Measurements from ENCODE around the gene MT1F.
"Not testable (repeated sequence)": the region's sequence is repeated elsewhere in the genome, so short reads cannot be mapped to it uniquely, and the experiment has no call there.

MT1F gene

DNA sequence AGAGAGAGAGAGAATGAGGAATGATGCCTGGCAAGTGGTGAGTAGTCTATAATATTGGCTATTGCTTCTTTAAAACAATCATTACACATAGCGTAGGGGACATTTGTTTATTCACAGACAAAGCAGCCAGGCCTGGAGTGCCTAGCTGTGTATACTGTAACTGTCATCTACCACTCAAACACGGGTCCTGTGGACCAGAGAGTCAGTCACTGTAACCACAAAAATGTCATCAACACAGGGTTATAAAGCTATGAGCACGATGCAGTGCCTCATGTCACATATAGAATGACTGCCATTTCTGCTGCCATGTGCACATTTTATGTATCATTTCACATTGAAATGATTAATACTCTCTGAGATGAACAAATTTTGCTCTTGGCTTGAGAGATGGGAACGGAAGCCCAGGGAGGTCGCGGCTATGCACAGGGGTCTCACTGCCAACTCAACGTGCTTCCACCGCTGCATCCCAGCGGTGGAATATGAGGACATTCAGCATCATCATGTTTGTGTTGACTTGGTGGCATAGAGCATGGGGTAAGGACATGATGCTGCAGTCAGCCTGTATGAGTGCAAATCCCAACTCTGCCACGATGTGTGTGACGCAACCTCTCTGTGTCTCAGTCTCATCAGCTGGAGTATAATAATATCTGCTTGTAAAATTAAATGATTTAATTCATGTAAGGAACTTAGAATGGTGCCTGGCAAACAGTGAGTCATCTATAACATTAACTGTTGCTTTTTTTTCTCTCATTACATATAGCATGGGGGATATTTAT is 15.2 kb downstream of the MT1F start:
- DNase-seq (ENCODE audit: low spot score), result no peak

DNA sequence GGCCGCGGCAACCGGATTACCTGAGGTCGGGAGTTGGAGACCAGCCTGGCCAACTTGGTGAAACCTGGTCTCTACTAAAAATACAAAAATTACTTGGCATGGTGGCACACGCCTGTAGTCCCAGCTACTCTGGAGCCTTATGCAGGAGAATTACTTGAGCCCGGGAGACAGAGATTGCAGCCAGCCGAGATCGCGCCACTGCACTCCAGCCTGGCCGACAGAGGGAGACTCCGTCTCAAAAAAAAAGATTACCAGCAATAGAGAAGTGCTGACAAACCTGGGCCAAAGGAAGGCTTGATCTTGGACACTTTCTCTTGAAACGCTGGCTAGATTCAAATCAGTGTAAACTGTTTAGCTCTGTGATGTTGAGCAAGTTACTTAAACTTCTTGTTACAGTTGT is 16.2 kb downstream of the MT1F start:
- no peak for DNase-seq (ENCODE audit: low spot score)

DNA sequence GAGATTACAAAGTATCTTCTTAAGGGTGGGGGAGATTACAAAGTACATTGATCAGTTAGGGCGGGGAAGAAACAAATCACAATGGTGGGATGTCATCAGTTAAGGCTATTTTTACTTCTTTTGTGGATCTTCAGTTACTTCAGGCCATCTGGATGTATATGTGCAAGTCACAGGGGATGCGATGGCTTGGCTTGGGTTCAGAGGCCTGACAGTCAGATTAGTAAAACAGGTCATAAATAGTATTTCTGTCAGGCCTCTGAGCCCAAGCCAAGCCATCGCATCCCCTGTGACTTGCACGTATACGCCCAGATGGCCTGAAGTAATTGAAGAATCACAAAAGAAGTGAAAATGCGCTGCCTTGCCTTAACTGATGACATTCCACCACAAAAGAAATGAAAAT is 16.8 kb downstream of the MT1F start:
- not testable (repeated sequence) for DNase-seq (ENCODE audit: low spot score)

DNA sequence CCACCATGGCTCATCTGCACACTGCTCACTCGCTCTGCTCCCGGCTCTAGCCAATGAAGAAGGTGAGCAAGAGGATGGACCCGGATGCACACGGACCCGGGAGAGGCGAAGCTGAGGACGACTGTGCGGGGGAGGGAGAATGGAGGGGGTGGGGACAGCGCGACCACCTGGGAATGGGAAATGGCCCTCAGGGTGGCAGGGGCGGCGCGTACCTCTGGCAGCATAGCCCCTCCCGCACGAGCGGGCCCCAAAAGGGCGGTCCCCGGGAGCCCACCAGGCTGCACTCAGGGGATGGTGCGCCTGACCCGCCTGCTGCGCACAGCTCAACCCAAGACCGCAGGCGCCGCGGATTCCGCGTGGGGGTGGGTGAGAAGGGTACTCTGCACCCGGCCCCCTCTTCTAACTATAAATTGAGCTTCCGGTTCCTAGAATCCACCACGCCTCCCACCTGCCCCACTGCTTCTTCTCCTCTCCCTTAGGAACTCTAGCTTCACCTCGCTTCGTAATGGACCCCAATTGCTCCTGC is 18.0 kb downstream of the MT1F start:
- DNase-seq (ENCODE audit: low spot score), result no peak

DNA sequence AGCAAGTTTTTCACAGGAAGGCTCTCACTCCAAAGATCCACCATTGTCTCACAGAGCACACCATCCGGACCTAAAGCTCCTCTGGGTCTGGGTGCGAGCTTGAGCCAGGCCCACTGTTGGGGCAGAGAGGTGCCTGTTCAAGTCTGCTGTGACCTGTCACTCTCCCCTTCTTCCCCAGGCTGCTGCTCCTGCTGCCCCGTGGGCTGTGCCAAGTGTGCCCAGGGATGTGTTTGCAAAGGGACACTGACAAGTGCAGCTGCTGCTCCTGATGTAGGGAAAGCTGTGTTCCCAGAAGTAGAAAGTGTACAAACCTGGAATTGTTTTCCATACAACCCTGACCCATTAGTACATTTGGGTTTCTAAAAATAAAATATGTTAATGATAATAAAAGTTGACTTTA is 19.7 kb downstream of the MT1F start:
- no peak for DNase-seq (ENCODE audit: low spot score)

DNA sequence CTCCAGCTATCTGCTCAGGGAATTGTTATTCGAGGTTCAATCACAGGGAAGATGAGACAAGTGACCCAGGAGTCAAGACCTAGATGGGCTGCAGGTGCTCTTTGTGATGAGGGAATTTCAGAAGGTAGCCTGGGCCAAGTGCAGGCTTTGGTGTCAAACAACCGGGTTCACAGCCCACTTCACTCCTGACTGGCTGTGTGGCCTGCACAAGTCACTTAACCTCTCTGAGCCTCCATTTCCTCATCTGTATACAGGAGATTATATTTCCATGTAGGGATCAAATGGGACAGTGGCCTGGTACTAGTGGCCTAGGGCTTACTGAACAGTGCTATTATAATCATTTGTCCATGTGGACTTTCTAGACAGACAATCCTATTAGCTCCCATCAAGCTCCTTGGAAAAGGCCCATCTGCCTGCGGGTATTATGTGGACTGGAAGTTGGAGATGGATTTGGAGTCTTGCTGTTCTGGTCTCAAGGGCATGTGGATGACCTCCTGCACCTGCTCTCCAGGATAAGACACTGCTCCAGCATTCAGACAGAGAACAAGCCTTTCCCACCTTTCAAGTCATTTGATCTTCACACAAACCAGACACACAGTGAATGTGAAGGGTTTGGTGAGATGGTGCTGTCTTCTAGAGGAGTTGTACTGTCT is 21.4 kb downstream of the MT1F start:
- DNase-seq (ENCODE audit: low spot score), result no peak

DNA sequence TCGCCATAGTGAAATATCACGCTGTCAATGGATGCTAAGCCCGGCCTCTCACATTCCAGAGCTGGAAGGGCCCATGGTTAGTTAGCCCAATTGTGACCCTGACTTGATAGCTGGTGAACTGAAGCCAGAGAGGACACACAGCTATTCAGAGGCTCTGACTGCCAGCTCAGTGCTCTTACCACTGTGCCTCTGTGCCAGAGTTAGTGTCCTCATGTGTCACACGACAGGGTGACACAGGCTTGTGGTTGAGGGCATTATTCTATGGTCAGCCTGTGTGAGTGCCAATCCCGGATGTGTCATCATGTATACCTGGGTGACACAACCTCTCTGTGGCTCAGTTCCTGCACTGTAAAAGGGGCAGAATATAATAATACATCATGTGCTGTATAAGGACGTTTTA is 22.1 kb downstream of the MT1F start:
- no peak for DNase-seq (ENCODE audit: low spot score)

DNA sequence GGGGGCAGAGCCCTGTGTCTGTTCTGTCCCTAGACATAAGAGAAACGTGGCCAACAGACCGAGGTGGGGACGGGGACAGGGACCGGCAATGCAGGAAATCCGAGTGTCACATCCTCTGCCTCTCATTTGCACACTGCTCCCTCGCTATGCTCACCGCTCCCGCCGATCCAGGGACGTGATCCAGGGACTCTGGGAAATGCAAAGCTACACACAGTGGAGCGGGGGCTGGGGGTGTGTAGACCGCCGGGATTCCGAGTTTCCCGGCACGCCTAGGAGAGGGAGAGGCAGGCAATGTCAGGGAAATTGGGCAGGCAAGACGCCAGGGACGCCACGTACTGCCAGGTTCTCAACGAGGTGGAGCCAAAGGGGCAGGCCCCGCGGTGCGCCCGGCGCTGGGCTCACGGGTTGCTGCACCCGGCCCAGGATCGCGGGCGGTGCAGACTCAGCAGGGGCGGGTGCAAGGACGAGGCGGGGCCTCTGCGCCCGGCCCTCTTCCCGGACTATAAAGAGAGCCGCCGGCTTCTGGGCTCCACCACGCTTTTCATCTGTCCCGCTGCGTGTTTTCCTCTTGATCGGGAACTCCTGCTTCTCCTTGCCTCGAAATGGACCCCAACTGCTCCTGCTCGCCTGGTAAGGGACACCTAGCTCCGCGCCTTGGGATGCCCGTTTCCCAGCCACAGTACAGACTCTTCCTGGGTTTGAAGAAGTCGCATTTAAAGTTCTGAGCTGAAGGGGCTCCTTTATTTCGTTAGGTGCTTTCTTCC is 24.4 kb downstream of the MT1F start, which contains the start of gene MT1X:
MT1X (plus strand) TSS at position 532 of the 764 bp plus-strand sequence; CDS start at position 603, 71 bp downstream.
- peak; percentile 89 for DNase-seq (ENCODE audit: low spot score)

DNA sequence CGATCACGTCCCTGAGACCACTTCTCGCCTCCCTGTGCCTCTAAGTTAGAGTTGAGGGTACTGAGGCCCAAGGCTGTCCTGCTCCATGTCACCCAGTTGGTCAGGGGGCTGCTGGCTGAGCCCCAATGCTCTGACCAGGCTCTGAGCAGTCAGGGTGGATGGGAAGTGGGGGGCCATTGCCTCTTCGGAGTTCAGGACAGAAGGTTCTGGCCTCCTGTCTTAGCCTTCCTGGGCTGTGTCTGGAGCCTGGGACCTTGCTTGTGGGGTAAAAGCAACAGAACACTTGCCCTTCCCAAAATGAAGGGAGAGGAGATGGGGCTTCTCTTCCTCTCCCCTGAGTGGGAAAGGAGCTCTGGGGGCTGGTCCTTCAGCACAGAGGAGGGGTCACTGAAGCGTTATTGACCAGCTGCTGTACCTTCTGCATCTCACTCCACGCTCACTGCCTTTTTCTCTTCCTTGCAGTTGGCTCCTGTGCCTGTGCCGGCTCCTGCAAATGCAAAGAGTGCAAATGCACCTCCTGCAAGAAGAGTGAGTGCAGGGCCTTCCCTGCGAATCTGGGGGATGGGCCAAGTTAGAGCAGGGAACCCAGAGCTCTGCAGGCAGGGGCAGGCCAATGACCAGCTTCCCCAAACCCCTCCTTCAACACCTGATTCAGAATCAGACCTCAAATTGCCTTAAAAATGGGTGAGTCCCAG is 25.1 kb downstream of the MT1F start:
- DNase-seq (ENCODE audit: low spot score), result no peak

DNA sequence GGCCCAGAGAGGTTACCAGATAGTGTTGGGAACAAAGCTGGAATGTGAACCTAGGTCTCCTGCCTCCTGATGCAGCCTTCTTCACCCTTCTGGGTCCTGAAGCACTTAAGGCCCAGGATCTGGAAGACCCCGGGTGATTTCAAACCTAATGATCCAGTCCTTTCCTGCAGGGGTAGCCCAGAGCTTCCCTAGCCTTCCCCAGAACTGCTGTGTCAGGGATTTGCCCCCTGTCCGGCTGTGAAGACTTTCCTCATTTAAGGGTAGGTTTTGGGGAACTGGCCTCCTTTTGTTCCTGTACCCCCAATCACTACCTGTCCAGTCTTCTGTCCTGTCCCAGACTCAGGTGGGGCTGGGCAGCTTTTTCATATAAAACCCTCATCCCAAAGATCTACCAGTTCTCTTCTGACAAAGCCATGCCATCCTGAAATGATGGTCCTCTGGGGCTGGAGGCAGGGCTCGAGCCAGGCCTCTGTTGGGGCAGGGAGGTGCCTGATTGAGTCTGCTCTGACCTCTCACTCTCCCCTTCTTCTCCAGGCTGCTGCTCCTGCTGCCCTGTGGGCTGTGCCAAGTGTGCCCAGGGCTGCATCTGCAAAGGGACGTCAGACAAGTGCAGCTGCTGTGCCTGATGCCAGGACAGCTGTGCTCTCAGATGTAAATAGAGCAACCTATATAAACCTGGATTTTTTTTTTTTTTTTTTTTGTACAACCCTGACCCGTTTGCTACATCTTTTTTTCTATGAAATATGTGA is 25.8 kb downstream of the MT1F start:
- DNase-seq (ENCODE audit: low spot score), result no peak

DNA sequence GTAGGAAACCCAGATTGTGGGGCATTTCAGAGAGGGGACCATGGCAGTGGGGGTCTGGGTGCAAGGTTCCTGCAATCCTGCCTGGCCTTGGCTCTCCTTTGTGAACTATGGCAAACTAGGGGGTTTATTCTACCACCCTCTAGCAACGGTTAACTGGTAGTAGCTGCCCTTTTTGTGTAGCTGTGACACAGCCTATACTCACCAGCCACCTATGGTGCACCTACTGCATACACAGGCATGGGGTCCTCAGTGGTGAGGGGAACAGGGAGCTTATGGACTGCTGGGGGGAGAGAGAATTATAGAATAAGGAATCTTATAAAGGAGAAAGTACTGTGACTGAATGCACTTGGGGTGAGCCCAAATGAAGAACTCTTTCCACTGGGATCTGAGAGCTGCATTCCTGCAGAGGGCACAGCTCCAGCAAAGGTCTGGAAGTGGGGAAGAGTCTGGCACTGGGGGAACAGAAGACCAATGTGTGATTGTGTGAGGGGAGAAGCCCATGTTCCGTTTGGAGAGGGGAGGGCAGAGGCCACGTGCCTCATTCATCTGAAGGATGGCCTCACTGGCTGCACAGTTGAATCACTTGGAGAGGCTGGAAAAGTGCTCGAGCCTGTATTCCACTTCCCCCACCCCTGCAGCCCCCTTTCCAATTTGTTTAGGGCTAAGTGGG is 26.6 kb downstream of the MT1F start:
- no peak for DNase-seq (ENCODE audit: low spot score)

DNA sequence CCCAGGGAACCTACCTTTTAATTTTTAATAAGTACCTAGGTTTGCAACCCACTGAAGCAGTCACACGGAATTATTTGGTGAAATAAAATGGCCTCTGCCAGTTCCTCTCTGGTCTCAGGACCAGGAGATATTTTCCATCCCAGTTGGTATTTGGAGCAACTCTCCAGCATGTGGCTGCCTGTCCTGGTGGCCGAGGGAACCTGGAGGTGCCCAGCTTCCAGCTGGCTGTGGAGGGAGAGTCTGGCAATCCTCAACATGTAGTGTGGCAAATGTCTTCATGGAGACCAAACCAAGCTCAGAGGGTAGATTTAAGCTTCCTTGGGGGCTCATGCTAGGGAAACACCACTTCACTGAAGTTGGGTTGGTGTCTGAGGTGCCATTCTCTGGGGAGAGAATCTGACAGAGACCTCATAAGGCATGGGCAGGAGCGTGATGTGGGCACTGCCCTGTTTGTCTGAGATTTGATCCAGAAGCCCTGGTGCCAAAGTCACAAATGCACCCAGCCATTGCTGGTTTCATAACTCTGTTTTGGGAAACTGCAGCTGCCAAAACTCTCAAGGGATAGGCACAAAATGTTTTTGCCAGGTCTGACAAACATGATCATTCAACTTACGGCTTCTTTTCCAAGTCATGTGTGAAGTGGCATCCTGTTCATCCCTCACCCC is 27.3 kb downstream of the MT1F start:
- DNase-seq (ENCODE audit: low spot score), result no peak

DNA sequence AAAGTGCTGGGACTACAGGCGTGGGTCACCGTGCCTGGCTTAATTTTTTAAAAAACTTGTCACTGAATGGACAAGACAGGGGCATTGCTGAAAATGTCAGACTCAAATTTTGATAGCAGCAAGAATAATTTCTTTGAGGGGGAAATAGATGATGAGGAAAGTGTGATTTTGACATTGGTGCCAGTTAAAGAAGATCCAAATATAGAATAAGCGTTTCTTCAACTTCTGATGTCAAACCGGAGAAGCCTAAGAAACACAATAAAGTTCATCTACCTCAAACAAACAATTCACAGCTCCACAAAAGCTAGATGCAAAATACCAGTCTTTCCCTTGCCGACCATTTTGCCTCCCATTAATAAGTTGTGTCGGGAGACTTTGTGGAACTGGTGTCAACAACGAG is 29.0 kb downstream of the MT1F start:
- DNase-seq (ENCODE audit: low spot score), result no peak

DNA sequence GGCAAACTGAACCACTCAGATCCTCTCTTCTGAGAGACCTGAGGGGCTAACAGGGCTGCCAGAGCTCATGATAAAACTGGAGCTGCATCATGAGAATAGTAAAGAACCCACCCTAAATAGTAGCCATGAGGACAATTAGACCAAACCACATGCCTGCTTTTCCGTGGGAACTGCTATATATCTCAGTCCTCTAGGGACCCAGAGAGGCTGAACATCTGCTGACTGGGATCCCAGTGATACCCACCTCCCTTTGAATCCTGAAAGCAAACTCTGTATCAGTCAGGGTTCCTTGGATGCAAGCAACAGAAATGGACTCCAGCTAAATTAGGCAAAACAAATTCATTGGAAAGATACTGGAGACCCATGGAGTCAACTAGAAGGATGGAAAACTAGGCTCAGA is 31.0 kb downstream of the MT1F start:
- DNase-seq (ENCODE audit: low spot score), result no peak

DNA sequence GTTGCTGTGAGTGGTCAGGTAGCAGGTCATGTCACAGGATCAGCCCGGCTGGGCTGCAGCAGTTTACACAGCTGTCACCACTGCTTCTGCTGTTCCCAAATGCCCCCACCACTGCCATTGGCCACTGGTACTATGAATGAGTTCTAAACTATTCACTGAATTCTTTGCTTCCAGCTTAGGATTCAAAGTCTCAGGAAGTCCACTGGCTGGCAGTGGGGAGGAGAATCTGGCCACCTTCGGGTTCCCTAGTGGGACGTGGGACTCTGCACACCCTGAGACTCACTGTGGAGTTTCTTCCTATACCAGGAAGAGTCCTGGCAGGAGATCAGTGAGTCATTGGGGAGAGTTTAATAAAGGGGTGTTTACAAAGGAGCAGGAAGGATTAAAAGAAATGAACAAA is 31.4 kb downstream of the MT1F start:
- DNase-seq (ENCODE audit: low spot score), result no peak

DNA sequence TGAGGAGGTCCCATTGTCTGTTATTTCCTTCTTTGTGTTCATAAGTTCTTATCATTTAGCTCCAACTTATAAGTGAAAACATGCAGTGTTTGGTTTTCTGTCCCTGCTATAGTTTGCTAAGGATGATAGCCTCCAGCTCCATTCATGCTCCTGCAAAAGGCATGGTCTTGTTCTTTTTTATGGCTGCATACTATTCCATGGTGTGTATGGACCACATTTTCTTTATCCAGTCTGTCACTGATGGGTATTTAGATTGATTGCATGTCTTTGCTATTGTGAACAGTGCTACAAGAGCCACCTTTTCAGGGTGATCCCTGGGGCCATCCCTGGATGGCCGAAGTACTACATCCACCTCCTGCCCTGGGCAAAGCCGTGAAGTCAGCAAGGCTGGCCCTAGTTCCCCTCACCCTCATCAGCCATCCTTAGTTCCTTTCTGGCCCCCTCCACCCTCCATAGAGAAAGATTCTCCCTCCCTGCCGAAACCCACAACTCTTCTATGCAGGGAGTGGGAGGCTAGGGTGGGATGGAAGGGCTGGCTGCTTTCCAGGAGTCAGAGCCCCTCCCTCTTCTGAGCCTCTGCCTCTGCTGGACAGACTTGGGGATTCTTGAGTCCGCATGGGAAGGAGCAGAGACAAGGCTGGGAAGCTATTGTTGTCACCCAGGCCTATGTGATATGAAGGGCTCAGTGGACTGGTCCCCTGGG is 32.8 kb downstream of the MT1F start:
- DNase-seq (ENCODE audit: low spot score), result no peak

DNA sequence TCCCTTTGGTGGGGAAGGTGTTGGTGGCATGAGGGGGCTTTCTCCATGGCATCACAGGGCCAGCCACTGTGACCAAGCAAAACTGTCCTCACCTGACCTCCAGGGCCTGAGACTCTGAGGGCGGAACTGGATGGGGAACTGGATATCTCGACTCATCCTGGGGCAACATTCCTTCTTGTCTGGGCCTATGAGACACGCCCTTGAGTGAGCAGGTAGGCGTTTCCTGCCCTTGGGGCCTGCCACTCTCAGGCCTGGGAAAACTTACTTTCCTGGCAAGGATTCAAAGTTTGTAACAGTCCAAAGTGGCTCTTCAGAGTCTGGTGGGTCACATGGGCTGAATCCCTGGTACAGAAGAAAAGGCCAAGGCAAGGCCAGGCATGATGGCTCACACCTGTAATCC is 34.1 kb downstream of the MT1F start:
- DNase-seq (ENCODE audit: low spot score), result no peak

DNA sequence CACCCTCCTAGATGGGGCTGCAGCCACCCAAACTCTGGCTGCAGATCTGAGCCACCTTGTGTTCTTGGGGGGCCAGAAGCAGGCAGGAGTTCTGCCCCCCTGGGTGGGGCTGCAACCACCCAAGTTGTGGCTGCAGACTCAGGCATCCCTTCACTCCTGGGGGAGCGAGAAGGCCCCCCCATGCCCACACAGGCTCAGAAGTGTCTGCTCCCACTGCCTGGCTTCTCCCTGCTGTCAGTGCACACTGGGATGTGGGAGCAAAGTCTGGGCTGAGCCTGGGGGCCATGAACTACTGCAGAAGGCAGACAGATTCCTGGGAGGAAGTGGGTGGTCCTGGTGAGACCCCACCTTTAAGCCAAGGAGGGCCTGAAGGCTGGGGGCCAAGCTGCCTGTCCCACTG is 37.5 kb downstream of the MT1F start:
- DNase-seq (ENCODE audit: low spot score), result no peak

DNA sequence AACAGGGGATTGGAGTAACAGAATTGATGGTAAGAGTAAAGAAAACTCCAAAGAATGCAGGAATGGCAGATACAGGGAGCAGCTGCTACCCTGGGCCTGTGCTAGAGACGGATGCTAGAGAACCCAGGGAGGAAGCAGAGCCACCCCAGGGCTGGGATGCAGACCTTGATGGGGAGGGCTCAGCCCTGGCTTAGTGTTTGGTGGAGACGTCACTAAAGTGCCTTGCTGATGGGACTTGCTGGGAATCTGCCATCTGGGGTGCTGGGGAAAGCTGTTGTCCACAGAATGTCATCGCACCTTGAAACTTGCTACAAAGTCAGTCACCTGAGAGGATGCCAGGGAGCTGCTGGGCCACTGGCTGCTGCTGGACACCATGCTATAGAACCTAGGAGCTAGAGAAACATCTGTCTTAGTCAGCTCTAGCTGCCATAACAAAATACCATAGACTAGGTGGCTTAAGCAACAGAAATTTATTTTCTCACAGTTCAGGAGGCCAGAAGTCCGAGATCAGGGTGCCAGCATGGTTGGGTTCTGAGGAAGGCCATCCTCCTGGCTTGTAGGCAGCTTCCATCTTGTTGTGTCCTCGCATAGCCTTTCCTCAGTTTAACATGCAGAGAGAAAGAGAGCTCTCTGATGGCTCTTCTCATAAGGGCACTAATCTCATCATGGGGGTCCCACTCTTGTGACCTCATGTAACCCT is 39.8 kb downstream of the MT1F start:
- no peak for DNase-seq (ENCODE audit: low spot score)
